ENCODE results near the gene HECTD1.
"Not testable (repeated sequence)": the region's sequence is repeated elsewhere in the genome, so short reads cannot be mapped to it uniquely, and the experiment has no call there.

HECTD1 gene

GRCh38 chr14:31192544-31192943, 15.0 kb downstream of the HECTD1 start:
- not testable (repeated sequence) for DNase-seq

DNA sequence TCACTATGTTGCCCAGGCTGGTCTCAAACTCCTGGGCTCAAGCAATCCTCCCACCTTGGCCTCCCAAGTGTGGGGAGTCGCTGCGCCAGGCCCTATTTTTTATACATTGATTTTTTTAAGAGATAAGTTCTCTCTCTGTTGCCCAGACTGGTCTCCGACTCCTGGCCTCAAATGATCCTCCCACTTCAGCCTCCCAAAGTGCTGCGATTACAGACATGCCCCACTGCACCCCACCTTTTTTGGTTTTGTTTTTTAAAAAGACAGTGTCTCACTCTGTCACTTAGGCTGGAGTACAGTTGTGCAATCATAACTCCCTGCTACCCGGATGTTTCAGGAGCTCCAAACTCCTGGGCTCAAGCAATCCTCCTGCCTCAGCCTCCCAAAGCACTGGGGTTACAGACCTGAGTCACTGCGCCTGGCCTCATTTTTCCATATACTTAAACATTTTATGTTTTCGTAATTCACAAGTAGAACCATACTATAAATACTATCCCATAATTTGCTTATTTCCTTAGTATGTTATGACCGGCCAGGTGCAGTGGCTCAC, 16.8 kb downstream of the HECTD1 start:
- DNase-seq: no peak

GRCh38 chr14:31190219-31190603, 17.4 kb downstream of the HECTD1 start:
- DNase-seq: no peak

DNA sequence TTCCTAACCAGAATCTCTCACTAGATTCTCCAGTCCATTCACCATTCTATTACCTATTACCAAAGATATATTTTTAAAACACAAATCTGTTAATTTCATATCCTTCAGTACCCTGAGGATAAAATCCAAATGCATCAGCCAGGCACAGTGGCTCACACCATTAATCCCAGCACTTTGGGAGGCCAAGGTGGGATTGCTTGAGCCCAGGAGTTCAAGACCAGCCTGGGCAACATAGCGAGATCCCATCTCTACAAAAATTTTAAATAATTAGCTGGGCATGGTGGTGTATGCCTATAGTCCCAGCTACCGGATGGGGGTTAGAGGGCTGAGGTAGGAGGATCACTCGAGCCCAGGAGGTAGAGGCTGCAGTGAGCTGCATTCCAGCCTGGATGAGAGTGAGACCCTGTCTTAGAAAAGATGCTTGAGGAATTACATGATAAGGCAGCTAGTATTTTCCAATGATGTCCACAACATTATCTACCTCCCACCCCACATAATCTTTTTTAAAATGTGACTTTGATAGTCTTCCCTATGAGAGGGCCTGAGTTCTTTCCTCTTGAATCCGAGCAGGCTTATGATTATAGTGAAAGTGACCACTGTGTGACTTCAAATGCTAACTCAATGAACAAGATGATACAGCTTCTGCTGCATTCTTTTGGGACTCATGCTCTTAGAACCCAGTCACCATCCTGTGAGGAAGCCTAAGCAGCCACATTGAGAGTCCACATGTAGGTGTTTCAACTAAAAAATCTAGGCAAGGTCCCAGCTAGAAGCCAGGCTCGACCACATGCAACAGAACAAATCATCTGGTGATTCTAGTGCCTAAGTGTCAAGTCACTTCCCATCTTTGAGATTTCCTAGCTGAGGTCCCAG, 18.0 kb downstream of the HECTD1 start:
- no peak for DNase-seq

GRCh38 chr14:31188744-31189143, 18.8 kb downstream of the HECTD1 start:
- DNase-seq: no peak

- DNase-seq: not testable (repeated sequence)
These were observed 25.6 kb downstream of the HECTD1 start for GRCh38 chr14:31182016-31182415.

DNA sequence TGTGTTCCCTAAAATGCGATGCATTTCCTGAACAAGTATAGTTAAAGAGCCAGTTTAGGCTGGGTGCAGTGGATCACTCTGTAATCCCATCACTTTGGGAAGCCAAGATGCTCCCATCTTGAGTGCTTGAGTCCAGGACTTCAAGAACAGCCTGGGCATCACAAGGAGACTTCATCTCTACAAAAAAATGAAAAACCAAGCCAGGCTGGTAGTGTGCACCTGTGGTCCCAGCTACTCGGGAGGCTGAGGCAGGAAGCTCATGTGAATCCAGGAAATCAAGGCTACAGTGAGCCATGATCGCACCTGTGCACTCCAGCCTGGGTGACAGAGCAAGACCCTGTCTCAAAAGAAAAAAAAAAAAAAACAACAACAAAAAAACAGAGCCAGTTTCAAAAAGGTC, 26.3 kb downstream of the HECTD1 start:
- DNase-seq: no peak

- no peak for DNase-seq
These were observed 27.1 kb downstream of the HECTD1 start for GRCh38 chr14:31180299-31181051.

DNA sequence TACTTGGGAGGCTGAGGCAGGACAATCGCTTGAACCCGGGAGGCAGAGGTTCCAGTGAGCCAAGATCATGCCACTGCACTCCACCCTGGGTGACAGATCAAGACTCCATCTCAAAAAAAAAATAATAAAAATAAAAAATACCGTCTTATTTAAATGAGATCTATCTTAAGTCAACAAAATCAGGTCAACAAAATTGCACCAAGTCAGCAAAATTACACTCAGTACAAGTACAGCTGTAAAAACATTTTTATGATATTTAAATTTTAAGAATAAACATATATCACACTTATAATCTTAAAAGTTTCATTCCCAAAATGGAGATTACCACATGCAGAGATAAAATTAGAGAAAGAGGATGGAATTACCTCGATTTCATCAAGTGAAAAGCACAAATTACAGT, 33.2 kb downstream of the HECTD1 start:
- no peak for DNase-seq

DNA sequence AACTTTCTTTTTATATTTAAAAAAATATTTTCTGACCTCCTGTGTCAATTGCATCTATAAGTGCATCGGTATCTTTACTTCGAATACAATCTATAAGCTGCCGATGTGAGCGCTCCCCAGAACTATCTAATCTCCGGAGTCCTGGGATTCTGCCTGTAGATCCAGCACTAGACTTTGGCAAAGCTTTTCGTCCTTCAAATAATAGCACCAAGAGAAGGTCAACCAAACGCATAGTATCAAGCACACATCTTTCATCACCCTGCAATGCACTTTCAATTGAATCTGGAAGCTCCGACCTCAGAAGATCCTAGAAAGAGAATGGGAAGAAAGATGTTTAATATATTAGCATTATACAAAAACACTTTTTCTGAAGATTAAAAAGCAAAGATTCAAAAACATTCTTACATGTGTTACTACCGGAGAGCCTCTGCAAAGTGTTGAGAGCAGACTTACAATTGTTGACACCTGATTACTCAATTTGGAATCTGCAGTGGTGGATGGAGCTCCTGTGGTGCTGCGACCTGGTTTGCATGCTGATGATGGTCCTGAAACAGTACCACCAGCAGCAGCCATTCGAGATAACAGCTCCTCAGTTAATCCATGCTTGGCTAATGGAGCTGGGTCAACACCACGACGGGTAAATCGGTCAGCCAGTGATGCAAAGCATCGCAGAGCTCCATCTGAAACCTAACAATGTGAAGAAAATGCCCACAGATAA, 34.3 kb downstream of the HECTD1 start:
- no peak for DNase-seq

DNA sequence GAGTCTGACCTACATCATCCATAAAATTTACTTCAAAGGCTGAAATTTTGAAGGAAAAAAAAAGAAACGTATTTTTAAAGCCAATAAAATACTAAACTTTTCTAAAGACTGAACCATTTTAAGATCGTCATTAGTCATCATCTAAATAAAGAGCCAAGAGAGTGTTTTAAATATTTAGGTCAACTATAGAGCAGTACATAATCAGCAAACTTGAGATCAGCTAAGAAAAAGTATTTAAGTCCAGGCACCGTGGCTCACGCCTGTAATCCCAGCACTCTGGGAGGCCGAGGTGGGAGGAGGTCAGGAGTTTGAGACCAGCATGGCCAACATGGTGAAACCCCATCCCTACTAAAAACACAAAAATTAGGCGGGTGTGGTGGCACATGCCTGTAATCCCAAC, 35.5 kb downstream of the HECTD1 start:
- DNase-seq: no peak

- no peak for DNase-seq
These were observed 37.2 kb downstream of the HECTD1 start for GRCh38 chr14:31170411-31170810.

GRCh38 chr14:31169877-31170276, 37.7 kb downstream of the HECTD1 start:
- no peak for DNase-seq

DNA sequence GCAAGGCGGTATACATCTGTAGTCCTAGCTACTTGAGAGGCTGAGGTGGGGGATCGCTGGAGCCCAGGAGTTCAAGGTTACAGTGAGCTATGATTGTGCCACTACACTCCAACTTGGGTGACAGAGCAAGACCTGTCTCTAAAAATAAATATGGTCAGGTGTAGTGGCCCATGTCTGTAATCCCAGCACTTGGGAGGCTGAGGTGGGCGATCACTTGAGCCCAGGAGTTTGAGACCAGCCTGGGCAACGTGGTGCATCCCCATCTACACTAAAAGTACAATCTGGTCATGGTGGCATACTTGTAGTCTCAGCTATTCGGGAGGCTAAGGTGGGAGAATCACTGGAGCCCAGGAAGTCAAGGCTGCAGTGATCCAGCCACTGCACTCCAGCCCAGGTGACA, 40.6 kb downstream of the HECTD1 start:
- no peak for DNase-seq

- DNase-seq: no peak
These were observed 41.4 kb downstream of the HECTD1 start for GRCh38 chr14:31166271-31166561.

DNA sequence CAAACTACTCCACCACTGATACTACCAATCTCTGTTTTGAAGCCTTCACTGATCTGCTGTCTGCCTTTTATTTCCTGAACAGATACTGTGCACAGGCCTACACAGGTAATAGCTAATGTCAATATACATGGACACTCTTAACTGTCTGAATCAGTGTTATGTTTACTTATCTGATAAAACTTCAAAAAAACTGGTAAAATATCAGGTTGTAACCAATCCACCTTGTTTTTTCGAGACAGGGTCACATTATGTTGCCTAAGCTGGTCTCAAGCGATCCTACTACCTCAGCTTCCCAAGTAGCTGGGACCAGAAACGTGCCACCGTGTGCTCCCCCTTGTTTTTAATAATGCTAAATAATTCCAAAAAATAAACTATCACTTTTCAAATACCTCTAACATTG, 43.5 kb downstream of the HECTD1 start:
- DNase-seq: no peak

GRCh38 chr14:31162910-31163649, 44.5 kb downstream of the HECTD1 start:
- DNase-seq: no peak

DNA sequence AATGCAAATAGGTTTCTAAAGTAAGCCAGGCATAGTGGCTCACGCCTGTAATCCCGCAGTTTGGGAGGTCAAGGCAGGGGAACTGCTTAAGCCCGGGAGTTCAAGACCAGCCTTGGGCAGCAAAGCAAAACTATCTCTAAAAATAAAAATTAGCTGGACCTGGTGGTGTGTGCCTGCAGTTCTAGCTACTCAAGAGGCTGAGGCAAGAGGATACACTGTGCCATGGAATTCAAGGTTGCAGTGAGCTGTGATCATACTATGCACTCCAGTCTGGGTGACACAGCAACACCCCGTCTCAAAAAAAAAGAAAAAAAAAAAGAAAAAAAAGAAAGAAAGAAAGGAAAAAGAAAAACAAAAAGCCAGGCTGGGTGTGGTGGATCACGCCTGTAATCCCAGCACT, 46.3 kb downstream of the HECTD1 start:
- DNase-seq: no peak

DNA sequence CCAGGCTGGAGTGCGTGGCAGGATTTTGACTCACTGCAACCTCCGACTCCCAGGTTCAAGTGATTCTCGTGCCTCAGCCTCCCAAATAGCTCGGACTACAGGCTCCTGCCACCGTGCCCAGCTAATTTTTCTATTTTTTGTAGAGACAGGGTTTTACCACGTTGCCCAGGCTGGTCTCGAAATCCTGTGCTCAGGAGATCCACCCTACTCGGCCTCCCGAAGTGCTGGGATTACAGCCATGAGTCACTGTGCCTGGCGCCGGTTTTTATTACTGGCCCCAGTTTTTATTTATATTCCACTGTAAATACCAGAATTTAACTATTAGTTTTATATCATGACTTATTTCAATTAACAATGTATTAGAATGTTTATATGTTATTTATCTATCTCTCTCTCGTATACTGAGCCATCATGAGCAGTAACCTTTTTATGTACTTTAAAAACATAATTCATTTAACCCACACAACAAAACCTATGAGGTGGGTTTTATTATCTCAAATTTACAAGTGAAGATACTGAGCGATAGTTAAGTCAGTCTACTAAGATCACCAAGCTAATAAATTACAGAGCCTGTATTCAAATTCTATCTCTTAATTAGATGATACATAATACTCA, 47.8 kb downstream of the HECTD1 start:
- DNase-seq: no peak

DNA sequence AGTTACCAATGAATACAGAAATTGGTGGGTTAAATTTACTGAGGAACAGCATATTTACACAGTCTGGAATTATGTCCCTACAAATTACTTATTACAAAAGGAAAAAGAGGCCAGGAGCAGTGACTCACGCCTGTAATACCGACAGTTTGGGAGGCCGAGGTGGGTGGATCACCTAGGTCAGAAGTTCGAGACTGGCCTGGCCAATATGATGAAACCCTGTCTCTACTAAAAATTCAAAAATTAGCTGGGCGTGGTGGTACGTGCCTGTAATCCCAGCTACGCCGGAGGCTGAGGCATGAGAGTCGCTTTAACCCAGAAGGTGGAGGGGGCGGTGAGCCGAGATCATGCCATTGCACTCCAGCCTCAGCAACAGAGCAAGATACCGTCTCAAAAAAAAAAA, 52.6 kb downstream of the HECTD1 start:
- no peak for DNase-seq

GRCh38 chr14:31142455-31143087, 65.0 kb downstream of the HECTD1 start:
- no peak for DNase-seq

GRCh38 chr14:31139301-31139847, 68.2 kb downstream of the HECTD1 start:
- no peak for DNase-seq

Measured in 8988T (cell line).